HG02623 (cell line): ENCODE data around the gene NXPH1.

Experiments
- ATAC-seq: cut with Tn5 transposase; IDR thresholded peaks from one replicate; pipeline ENCODE4 v1.9.1; 2021; ENCODE audit warnings: moderate library complexity; ENCODE audit not compliant: unreplicated experiment

The NXPH1 gene

DNA sequence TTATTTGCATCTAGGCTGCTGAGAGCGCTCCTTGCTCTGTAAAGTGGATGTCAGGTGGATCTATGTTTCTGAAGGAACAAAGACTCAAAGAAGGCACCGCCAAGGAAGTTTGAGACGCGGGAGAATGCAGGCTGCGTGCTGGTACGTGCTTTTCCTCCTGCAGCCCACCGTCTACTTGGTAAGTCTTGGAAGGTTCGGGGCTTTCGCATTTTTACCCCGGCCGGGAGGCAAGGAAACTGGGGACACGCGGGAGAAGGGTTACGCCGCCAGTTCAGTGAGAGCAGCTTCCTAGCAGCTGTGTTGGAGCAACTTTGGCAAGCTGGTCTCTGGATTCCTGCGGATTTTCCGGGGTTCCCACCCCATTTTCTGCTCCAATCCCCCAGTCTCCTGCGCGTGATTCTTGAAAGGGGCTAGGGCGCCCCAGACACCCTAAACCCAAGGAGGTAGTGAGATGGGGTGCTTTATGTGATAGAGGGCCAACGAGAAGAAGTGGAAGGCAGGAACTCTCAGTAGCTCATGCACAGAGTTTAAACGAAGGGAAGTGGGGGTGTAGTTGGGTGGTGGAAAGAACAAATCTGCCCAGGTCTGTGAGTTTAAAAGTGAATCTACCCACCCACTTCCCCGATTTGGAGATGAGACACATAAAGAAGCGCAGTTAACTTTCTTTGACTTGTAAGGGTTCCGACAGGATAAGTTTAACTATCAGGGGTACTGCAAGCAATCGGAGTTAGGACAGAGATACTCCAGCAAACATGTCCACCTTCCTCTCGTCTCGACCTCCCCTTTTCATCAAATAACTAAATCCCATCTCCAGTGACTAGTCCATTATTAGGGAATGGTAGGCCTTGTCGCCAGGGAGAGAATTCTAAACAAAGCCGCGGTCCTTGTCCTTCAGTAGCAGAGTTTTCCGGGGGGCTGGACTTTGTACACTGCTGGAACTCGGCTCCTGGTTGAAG lies 2.5 kb downstream of the NXPH1 start:
- no peak for ATAC-seq

DNA sequence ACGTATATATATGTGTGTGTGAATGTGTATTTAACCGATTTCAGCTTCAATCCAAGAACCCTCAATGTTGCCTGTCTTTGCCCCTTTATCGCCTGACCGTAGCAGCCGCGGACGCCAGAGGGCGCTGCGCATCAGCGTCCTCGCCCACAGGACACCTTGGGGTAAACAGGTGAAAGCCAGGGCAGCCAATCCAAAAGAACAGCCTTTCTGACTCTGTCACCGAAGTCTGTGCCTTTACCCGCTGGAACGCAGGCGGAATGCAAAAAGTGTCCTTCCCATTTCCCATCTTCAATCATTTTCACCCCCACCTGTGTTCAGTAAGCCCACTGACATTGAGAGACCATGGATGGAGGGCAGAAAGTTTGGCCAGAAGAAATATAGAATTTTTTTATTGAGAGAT lies 3.6 kb downstream of the NXPH1 start:
- ATAC-seq, result peak; percentile 78

DNA sequence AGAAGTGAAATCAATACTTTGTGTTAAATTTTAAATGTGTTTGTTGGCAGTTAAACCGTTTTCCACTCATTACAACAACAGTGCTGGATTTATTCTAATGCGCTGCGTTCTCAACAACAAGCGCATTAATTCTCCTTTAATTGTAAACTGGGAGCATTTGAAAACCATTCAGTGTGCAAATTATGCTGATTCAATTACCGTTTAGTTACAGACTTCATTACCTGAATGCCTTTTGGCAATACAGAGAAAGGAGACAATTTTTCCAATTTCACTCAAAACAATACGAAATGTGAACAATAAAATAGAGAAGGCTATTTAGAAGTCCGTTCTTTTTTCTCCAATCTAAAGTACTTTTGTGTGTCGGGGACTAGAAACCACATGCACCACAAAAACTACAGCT lies 4.2 kb downstream of the NXPH1 start:
- no peak for ATAC-seq

DNA sequence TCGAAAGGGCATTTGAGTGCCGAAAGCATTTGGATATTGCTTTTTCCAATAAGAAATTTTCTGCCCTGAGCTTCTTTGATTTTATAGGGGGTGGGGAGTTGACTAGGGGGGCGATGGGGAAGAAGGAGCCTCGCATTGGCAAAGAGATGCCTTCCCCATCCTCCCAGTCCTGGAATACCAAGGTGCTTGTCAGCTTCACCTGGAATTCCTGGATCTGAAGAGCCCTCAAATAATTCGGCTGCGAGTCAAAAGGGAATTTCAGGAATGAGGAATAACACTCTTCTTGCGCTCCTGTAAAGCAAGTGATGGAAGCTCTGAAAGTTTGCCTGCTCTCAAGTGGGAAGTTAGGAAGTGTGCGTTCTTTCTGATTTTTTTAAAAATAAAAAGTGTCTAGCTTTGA lies 7.3 kb downstream of the NXPH1 start:
- ATAC-seq, result no peak

DNA sequence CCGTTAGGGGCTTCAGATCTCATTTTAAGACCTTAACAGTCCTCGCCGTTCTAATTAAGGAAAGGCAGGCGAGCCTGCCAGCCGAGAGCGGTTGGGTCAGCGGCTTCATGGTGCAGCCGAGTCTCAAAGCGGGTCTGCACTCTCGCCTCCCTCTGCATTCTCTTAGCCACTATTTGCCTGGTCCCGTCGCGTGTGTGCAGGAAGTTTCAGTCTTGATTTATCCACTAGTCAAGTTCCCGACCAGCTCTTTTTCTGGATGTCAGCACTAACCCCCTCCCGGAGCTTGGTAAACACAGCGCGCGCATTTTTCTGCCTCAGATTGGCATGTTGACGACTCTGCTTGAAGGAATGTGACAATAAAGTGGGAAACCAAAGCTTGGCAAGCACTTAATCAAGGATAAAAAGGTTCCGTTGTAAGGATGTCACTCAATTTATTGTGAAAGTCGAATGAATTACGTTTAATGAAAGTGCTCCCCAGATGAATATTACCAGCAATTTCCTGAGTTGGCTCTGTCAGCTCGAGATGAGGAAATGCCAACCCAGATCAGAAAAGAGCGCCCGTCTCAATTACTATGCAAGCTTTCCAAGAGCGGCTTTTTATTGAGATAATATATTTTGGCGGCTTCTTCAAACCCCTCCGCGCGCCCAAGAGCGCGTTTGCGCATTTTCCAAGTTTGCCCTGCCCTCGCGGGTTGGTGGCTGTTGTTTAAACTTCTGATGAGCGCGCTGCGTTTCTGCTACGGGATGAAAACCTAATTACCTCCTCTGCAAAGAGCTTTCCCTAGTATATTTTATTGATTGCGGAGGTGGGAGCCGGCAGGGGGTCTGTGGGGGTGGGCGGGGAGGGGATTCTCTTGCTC lies 7.9 kb downstream of the NXPH1 start:
- no peak for ATAC-seq

DNA sequence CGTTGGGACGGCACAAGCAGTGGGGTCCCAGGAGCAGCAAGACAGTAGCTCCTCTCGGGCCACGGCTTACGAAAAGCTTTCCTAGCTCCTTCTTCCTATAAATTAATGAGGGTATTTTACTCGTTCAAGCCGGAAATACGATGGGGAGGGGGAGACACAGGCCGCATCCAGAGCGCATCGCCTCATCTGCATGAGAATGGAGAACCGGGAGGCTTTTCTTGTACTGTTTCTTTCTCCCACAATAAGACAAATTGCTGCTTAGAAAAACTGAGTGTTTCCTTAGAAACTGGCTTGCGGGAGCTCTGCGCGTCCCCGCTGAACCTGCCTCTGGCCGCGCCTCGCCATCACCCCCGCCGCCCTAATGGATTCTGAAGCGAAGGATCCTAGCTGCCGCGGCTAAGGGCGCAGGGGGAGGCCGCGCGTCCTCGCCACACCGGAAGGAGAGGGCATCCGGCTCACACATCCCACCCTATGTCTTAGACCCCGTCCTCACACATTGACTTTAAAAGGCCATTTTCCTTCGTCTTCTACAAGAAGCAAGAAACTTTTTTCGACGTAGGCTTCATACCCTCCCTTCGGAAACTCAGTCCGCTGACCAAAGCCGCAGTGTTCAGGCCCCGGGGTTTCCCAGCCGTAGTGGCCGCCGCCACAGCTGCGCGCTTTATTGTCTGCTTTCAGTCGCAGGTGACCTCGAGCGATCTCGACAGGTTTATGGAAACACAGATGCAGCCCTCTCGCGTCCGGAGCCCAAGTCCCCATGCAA lies 8.8 kb downstream of the NXPH1 start:
- no peak for ATAC-seq

DNA sequence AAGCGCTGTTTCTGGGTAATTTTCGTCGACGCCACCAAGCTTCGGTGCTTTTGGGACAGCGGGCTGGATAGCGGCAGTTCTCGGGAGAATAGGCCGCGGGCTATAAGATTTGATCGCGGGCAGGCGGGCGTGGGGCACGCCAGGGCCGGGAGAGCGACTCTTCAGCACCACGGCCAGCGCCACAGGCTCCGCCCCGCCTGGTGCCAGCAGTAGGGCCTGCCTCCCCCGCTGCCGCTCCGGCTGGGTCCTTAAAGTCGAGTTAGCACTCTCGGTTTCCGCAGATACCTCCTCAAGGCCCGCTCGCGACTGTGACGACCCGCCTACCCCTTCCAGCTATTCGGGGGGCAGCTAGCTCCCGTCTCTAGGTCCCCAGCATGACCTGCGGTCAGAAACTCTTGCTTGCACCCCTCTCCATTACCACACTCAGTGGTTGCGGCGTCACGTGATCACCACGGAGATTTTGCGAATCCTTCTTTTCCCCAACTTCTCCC lies 9.4 kb downstream of the NXPH1 start:
- ATAC-seq, result no peak

DNA sequence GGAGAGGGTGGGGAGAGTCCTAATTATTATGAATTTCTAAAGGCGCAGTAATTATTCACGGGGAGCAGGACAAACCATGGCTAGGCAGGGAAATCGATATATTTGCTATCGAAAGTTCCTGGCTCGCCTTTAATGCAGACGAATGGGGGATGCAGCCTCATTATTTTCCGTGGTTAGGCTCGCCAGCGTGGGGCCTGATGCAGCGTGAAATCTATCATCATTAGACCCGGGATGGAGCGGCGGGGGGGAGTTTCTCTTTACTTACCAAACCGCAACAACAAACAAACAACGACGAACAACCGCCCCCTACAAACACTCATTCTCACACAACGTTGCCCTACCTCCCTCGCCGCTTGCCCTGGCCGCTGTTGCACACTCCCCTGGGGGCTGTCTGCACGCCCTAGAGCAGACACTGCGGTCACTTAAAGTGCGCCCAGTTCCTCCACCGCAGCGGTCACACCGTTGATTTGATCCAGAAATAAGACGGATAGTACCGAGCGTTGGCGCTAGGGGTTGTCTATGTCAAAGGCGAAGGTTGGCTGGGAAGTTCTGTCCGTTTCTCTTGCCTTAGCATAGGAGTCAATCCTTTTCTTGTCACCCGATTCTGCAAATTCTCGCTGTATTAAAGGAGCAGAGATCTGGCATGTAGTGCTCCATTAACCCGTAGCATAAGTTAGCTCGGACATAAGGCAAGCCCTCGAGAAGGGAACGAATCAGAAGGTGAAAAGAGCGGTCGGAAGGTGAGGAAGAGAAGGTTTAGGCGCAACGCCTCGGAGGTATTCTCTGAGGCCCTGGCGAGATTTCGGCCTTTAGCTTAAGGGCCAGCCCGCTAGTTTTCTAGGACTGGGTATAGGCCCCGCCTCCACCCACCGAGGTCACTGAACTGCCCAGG lies 10.4 kb downstream of the NXPH1 start:
- no peak for ATAC-seq

DNA sequence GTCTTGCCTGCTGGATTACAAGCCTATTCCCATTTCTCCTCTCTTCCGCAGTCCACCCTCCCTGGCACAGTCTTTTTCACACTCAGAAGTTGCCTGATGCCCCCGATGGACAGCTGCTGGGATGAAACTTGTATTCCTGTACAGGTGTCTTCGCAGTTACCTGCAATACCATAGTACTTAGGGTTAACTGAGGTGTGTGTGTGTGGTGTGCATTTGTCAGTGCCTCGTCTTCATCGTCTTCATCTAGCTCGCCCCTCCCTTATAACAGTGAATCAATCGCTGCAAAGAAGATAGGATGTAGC lies 11.0 kb downstream of the NXPH1 start:
- no peak for ATAC-seq

DNA sequence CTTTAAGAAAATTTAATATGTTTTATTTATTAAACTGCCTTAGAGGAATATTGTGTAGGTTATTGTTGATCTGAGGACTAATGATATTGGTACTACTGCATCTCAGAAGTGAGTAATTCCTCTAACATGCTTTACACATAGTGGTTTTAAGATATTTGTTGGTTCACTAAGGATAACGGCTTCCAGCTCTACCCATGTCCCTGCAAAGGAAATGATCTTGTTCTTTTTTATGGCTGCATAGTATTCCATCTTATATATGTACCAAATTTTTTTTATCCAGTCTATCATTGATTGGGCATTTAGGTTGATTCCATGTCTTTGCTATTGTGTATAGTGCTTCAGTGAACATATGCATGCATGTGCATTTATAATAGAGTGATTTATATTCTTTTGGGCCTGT lies 20.1 kb downstream of the NXPH1 start:
- ATAC-seq, result no peak

DNA sequence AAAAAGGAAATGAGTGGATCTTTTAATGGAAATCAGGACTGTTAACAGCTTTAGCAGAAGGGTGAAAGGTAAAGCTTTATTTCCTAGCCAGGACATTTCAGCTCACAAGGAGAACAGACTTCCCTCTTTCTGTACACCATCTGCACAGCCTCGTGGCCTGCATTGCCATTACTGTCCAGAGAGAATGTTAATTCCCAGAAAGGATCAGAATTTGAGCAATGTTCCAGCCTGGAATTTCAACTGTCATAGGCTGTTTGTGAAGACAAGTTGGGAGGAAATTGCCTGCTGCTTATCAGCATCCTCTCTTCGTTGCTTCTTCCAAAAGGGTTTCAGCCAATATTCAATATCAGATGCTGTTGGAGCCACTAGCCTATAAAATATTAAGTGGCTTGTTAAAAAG lies 22.0 kb downstream of the NXPH1 start:
- no peak for ATAC-seq

DNA sequence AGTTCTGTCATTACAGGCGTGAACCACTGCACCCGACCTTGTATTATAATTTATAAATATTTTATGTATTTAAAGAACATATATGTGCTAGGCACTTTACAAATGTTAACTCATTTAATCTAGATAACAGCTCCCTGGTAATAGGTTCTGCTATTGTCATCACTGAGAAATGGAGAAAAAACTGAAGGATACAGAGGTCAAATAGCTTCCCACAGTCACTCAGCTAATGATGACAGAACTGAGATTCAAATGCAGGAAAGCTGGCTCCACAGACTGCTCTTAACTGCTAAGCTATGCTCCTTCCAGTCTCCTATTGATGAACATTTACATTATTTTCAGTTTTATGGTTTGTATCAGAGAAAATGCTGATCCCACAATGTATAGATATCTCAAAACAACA lies 28.9 kb downstream of the NXPH1 start:
- no peak for ATAC-seq

DNA sequence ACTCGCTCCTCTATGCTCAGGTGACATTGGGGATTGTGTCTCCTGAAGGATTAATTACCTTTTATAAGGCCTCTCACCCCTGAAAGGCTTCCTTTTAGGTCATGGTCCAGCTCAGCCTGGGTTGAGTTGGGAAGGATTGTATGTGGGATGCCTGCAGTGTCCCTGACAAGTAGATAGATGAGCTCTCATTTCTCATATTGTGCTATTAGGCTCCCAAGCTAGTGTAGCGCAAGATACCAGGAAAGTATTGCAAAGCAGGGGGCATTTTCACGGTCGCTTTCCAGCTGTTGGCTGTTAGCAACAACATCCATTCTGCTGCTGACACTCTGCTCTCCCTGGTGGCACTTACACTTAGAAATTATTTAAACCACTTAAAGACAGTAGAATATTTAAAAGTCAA lies 31.9 kb downstream of the NXPH1 start:
- no peak for ATAC-seq

DNA sequence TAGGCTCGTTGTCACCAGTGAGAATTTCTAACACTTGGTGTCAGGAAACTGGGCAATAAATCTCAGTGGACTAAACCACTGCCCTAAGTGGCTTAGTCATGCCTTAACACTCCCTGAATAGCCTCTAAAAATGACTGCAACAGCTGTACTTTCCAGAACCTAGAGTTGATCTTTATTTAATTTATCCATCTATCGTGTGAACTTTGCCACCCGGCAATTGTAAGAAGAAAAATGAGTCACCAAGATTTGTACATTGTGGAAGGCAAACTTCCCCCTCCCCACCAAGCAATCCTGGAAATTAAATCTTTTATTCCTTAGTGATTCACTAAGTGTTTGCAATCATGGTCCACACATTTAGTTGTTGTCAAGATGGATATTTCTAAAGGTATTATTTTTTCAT lies 47.1 kb downstream of the NXPH1 start:
- ATAC-seq, result no peak

DNA sequence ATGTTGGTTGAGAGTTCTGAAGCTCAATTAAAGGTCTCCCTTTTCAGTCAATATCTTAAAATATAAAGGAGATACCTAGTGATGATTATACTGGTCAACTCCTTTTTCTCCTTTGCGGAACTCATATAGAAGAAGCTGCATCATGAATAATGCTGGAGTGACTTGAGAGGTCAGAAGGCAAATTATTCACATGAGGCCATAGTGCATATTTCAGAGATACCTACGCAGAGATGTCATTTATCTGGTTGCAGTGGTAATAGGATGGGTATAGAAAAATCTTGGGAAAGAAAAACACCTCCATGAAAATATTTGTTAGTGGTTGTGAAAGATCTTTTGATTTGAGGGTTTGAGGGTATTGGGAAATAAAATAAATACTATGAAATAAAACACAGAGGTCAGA lies 47.7 kb downstream of the NXPH1 start:
- ATAC-seq, result no peak

DNA sequence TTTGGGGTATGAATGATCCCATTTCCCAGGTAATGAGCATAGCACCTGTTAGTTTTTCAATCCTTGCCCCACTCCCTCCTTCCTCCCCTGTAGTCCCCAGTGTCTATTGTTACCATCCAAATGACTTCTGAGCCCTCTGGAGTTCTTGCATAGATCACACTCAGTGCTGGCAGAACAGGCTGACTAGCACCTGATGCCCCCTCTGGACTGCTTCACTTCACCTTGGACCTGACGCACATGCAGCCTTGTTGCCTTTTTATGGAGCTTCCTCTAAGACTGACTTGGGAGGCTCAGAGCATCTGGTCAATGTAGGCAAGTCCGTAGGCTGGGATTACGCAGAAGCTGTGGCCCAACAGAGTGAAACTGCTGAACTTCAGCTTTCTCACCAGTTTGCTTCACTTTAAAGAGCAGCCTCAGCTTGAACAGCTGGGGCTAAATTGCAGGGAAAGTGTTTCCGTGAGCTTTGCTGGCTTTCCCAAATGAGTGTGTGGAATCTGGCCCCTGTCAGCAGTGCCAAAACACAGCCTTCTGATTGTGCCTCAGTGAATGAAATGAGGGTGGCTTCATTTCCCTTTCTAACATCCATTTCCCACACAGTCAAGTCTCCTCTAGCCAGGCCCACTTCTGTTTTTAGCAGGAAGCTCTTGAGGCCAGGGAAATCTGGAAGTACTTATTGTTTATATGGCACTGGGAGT lies 48.5 kb downstream of the NXPH1 start:
- ATAC-seq, result no peak

DNA sequence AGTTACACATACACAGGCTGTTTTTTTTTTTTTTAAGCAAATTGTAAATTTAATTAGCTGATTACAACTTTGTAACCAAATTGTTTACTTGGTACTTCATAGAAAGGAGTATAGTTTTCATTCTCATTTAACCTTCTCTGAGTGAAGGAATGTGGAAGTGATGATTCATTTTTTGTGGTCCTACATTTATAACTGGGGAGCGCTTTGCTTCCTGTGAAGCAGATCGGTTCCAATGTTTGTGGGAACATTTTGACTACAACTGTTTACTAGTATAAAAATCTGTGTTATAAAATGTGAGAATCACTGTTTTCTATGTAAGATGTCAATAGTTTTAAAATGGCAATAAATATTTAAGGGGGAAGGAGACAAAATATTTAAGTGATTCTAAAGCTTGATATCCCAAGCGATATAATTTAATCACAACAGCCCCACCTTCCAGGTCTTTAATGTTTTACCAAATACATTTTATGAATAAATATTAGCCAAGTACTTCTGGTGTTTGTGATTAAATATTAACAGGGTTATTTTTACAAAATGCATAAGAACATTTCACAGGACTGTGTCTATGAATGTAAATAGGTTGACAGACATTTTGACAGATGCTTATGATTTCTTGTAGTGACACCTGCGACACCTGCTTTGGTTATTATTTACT lies 57.1 kb downstream of the NXPH1 start:
- ATAC-seq, result no peak

DNA sequence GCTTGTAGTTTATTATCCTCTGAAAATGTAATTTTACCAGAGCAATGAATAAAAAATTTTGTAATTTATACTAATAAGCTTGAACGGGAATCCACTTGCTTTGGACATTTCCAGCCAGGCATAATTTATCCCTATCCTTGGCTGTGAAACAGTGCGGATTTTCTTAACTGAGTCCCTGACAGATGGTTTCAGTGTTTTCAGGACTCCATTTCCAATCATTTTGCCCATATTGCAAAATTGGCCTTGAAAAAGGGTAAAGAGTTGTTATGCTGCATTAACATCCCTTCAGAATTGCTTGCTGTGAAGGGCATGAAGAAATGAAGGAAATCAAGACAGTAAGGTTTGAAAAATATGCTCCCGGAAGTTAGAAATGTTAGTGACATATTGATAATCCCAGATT lies 57.7 kb downstream of the NXPH1 start:
- no peak for ATAC-seq
